Right cardiac atrium (tissue), 5 donors: Measurements from ENCODE around the gene SNTN. TPM values are rescaled to one million over a fixed set of nuclear protein-coding genes. Genes with fewer than 3 reads are reported as not detected.
A peak's percentile ranks its signal among the peaks of the same experiment; 100 is the strongest.
"Not testable (repeated sequence)": the region's sequence is repeated elsewhere in the genome, so short reads cannot be mapped to it uniquely, and the experiment has no call there.

ENCODE experiments used
- ATAC-seq, 2 donors: fragments of 200-7000 bp; cut with Tn5 transposase; one replicate each; pipeline versions ENCODE4 v1.8.0 to v1.9.1; 2020; ENCODE audit warnings: moderate library complexity in 2 of 2, mild to moderate bottlenecking in 1 of 2
- DNase-seq, 3 donors: peaks; one replicate each; pipeline ENCODE4 v3.0.0-alpha.2; 2020
- H3K27ac ChIP-seq: one replicate; pipeline ENCODE4 v1.5.1; 2013; ENCODE audit warnings: mild to moderate bottlenecking, low read length, control low read depth, moderate library complexity
- H3K27me3 ChIP-seq: one replicate; pipeline ENCODE4 v1.6.1; 2013; ENCODE audit not compliant: control insufficient read depth, insufficient read depth
- H3K4me1 ChIP-seq: one replicate; pipeline ENCODE4 v1.6.1; 2013; ENCODE audit warnings: low read length; ENCODE audit not compliant: control insufficient read depth, insufficient read depth
- H3K4me3 ChIP-seq: one replicate; pipeline ENCODE4 v1.5.1; 2013; ENCODE audit warnings: low read length, control low read depth
- H3K9me3 ChIP-seq: one replicate; pipeline ENCODE4 v1.6.1; 2013; ENCODE audit warnings: low read length; ENCODE audit not compliant: control insufficient read depth
- WGBS: extraction: QIAGEN DNeasy Blood & Tissue Kit; methylation state at CpG from one replicate; pipeline ENCODE4 v1.1.7; 2013; 5-methylcytosine and 5-hydroxymethylcytosine counted together
- intact Hi-C, 4 donors: fragments of 100-400 bp; cut with DNase I; formaldehyde crosslinking; loops; one replicate each; pipeline versions ENCODE4 v1.11.0 to v1.14.0; 2022 to 2023
- polyA plus RNA-seq: library from polyadenylated mRNA; stranded (reverse); fragments of 200-250 nt; gene quantifications from one replicate; pipeline ENCODE4 v1.2.3, GENCODE V29; 2013
- total RNA-seq, 4 donors: library from RNA; stranded (reverse); fragmentation: NEBNext Ultra II Directional; extraction: Animal tissue kit (Norgen Biotek cat#: 25700); gene quantifications; one replicate each; pipeline ENCODE4 v1.2.1, GENCODE V29; 2021
- donor health status: healthy with polysubstance abuse.
- donor health status: DM: no; HTN: yes; CAD: no.
- donor health status: DM: no; HTN: no; CAD: no.
- donor health status: DM: no; HTN: yes; CAD: no; lungs with severe emphysema.
- donor health status: DM: yes; HTN: yes; CAD: no.

Gene SNTN
- total and polyA plus RNA-seq, 5 donors, result not detected

GRCh38 chr3:63642488-63642887 is 10.0 kb upstream of the SNTN start:
- 79% methylated on average over 1 of the region's 1 CpG for WGBS
- intact Hi-C loops, result no loop called here

GRCh38 chr3:63644212-63644797 is 8.2 kb upstream of the SNTN start:
- Histone ChIP-seq H3K4me3 (no peak overlapping the region), H3K9me3 (no peaks in the 10 kb centered on the region), H3K4me1 (no peaks in the 10 kb centered on the region), H3K27me3 (no peaks in the 10 kb centered on the region), H3K27ac (no peak overlapping the region)
- ATAC-seq, result no peak
- WGBS, result 55% methylated on average over 5 of the region's 5 CpGs
- intact Hi-C loops, result no loop called here
- no peak for DNase-seq

More at GRCh38 chr3:63642488-63642887, 10.0 kb upstream of the SNTN start:
- H3K4me1 ChIP-seq, result no peaks in the 10 kb centered on the region
- no peak overlapping the region for H3K27ac ChIP-seq
- no peaks in the 10 kb centered on the region for H3K27me3 ChIP-seq
- H3K4me3 ChIP-seq, result no peak overlapping the region
- ATAC-seq, result no peak
- DNase-seq, result no peak
- no peaks in the 10 kb centered on the region for H3K9me3 ChIP-seq

- intact Hi-C loops, ATAC-seq, H3K27ac ChIP-seq, H3K27me3 ChIP-seq, H3K4me3 ChIP-seq, H3K9me3 ChIP-seq, H3K4me1 ChIP-seq: not testable (repeated sequence)
- WGBS, result 59% methylated on average over 25 of the region's 25 CpGs
- peak in 1 of 3 donors; percentile 19 for DNase-seq
These were observed 7.3 kb upstream of the SNTN start for GRCh38 chr3:63644928-63645781.

- Histone ChIP-seq H3K4me1 (no peaks in the 10 kb centered on the region), H3K27ac (no peak overlapping the region), H3K4me3 (no peak overlapping the region), H3K27me3 (no peaks in the 10 kb centered on the region), H3K9me3 (no peaks in the 10 kb centered on the region)
- WGBS, result 69% methylated on average over 4 of the region's 4 CpGs
- DNase-seq (no peak), ATAC-seq (no peak)
- intact Hi-C loops, result no loop called here
These were observed 1.7 kb downstream of the SNTN start for GRCh38 chr3:63654211-63654610.

GRCh38 chr3:63654931-63655330 is 2.5 kb downstream of the SNTN start:
- no peak overlapping the region for H3K4me3 ChIP-seq
- intact Hi-C loops, result no loop called here
- no peaks in the 10 kb centered on the region for H3K4me1 ChIP-seq
- H3K27me3 ChIP-seq, result no peaks in the 10 kb centered on the region
- no peak overlapping the region for H3K27ac ChIP-seq
- ATAC-seq, result no peak
- no peak for DNase-seq
- WGBS, result 60% methylated on average over 5 of the region's 5 CpGs
- H3K9me3 ChIP-seq, result no peaks in the 10 kb centered on the region

- Histone ChIP-seq H3K27ac (no peak overlapping the region), H3K4me3 (no peak overlapping the region), H3K4me1 (no peaks in the 10 kb centered on the region), H3K9me3 (no peaks in the 10 kb centered on the region), H3K27me3 (no peaks in the 10 kb centered on the region)
- no peak for DNase-seq
- intact Hi-C loops, result no loop called here
- ATAC-seq, result no peak
- 66% methylated on average over 4 of the region's 4 CpGs for WGBS
These were observed 3.0 kb downstream of the SNTN start for GRCh38 chr3:63655519-63655918.

- no peak overlapping the region for H3K27ac ChIP-seq
- no peak for DNase-seq
- no peaks in the 10 kb centered on the region for H3K27me3 ChIP-seq
- no peak overlapping the region for H3K4me3 ChIP-seq
- 79% methylated on average over 6 of the region's 6 CpGs for WGBS
- no peaks in the 10 kb centered on the region for H3K4me1 ChIP-seq
- no peaks in the 10 kb centered on the region for H3K9me3 ChIP-seq
- ATAC-seq, result no peak
- intact Hi-C loops, result no loop called here
These were observed 4.3 kb downstream of the SNTN start for GRCh38 chr3:63656786-63657185.

- Histone ChIP-seq H3K4me3 (no peak overlapping the region), H3K27me3 (no peaks in the 10 kb centered on the region), H3K4me1 (no peaks in the 10 kb centered on the region), H3K9me3 (no peaks in the 10 kb centered on the region), H3K27ac (no peak overlapping the region)
- 65% methylated on average over 1 of the region's 1 CpG for WGBS
- ATAC-seq (no peak), DNase-seq (no peak)
- intact Hi-C loops, result no loop called here
These were observed 8.8 kb downstream of the SNTN start for GRCh38 chr3:63661242-63661641.

GRCh38 chr3:63662011-63662410 is 9.5 kb downstream of the SNTN start:
- H3K4me1 ChIP-seq, result no peaks in the 10 kb centered on the region
- H3K27me3 ChIP-seq, result no peaks in the 10 kb centered on the region
- DNase-seq, result no peak
- no peak for ATAC-seq
- intact Hi-C loops, result no loop called here
- no peak overlapping the region for H3K27ac ChIP-seq
- 75% methylated on average over 4 of the region's 4 CpGs for WGBS
- H3K4me3 ChIP-seq, result no peak overlapping the region
- no peaks in the 10 kb centered on the region for H3K9me3 ChIP-seq

- intact Hi-C loops, result no loop called here
- Histone ChIP-seq H3K9me3 (no peaks in the 10 kb centered on the region), H3K4me1 (no peaks in the 10 kb centered on the region), H3K4me3 (no peak overlapping the region), H3K27ac (no peak overlapping the region), H3K27me3 (no peaks in the 10 kb centered on the region)
- ATAC-seq (no peak), DNase-seq (no peak)
These were observed 10.0 kb downstream of the SNTN start for GRCh38 chr3:63662500-63662899.

- Histone ChIP-seq H3K4me1 (no peaks in the 10 kb centered on the region), H3K9me3 (no peaks in the 10 kb centered on the region), H3K4me3 (no peak overlapping the region), H3K27me3 (no peaks in the 10 kb centered on the region), H3K27ac (no peak overlapping the region)
- intact Hi-C loops, result no loop called here
- DNase-seq (no peak), ATAC-seq (no peak)
- 89% methylated on average over 7 of the region's 7 CpGs for WGBS
These were observed 18.1 kb downstream of the SNTN start for GRCh38 chr3:63670544-63670943.
